Stomach (tissue), 9 donors: ENCODE data around the gene NTM. TPM values are rescaled to one million over a fixed set of nuclear protein-coding genes. Genes with fewer than 3 reads are reported as not detected.

Experiments used
- DNase-seq, 2 donors: peaks; one replicate each; pipeline versions ENCODE4 v3.0.0 to v3.0.0-alpha.2; 2013 to 2019
- H3K27ac ChIP-seq, 5 donors: fragments of 200-600 bp in 4 of 5; sonication (generic) in 4 of 5; one replicate each; pipeline ENCODE4 v1.5.1; 2013 to 2019; ENCODE audit warnings: mild to moderate bottlenecking in 1 of 5, moderate library complexity in 1 of 5
- H3K27me3 ChIP-seq, 3 donors: fragments of 200-600 bp; sonication (generic); one replicate each; pipeline ENCODE4 v1.5.1; 2017 to 2019; ENCODE audit warnings: mixed run types in 1 of 3
- H3K36me3 ChIP-seq, 4 donors: fragments of 200-600 bp; sonication (generic); 1 replicate in 3 of 4; 2 replicates in 1 of 4; pipeline ENCODE4 v1.5.1; 2016 to 2019
- H3K4me1 ChIP-seq, 4 donors: fragments of 200-600 bp; sonication (generic); one replicate each; pipeline ENCODE4 v1.5.1; 2016 to 2019
- H3K4me3 ChIP-seq, 4 donors: fragments of 200-600 bp; sonication (generic) in 3 of 4; one replicate each; pipeline ENCODE4 v1.5.1; 2016 to 2019; ENCODE audit warnings: mild to moderate bottlenecking in 1 of 4
- H3K9me3 ChIP-seq, 4 donors: fragments of 200-600 bp; sonication (generic); one replicate each; pipeline ENCODE4 v1.5.1; 2016 to 2019
- EP300 ChIP-seq: sonication (generic); formaldehyde crosslinking; IDR thresholded peaks from one replicate; pipeline ENCODE4 v1.6.1; 2017; ENCODE audit warnings: antibody characterized with exemption
- POLR2A ChIP-seq, 4 donors: fragments of 450-650 bp; IDR thresholded peaks; one replicate each; pipeline ENCODE4 v1.6.1; 2016; ENCODE audit warnings: antibody characterized with exemption in 4 of 4, control low read depth in 2 of 4, mild to moderate bottlenecking in 1 of 4, moderate library complexity in 1 of 4
- POLR2AphosphoS5 ChIP-seq, 3 donors: sonication (generic); formaldehyde crosslinking; IDR thresholded peaks; one replicate each; pipeline ENCODE4 v1.6.1; 2016; ENCODE audit warnings: antibody characterized with exemption in 3 of 3
- WGBS, 5 donors: extraction: QIAGEN DNeasy Blood & Tissue Kit in 3 of 5; methylation state at CpG; one replicate each; pipeline versions ENCODE4 v1.1.5 to v1.1.7; 2013 to 2018; 5-methylcytosine and 5-hydroxymethylcytosine counted together
- intact Hi-C: fragments of 100-400 bp; cut with DNase I; formaldehyde crosslinking; loops from one replicate; pipeline ENCODE4 v1.15.1; 2023; ENCODE audit warnings: low total_unique reads
- polyA plus RNA-seq, 3 donors: library from polyadenylated mRNA; stranded (reverse); fragments of 200-250 nt; gene quantifications; one replicate each; pipeline ENCODE4 v1.2.3, GENCODE V29; 2013
- total RNA-seq, 5 donors: library from RNA; depleted of rRNA; stranded (reverse); fragments of >200 nt; gene quantifications; one replicate each; pipeline versions ENCODE4 v1.1.0 to v1.2.3, GENCODE V29; 2014 to 2016
- TF ChIP-seq, protein P1 (sequence below), 7 experiments: fragments of 450-650 bp in 4 of 7; fragments of 200-600 bp in 3 of 7; sonication (generic) in 3 of 7; IDR thresholded peaks; one replicate each; pipeline ENCODE4 v1.5.1; 2016 to 2019; ENCODE audit warnings: antibody characterized with exemption in 7 of 7, control low read depth in 2 of 7, mild to moderate bottlenecking in 1 of 7
- donor health status: healthy with polysubstance abuse.
- donor health status: Bipolar disorder and iron deficiency.
- donor health status: healthy.

The NTM gene
- total and polyA plus RNA-seq, 8 donors: 0.50 to 8.4 (median 1.3) TPM; not detected in 3

DNA sequence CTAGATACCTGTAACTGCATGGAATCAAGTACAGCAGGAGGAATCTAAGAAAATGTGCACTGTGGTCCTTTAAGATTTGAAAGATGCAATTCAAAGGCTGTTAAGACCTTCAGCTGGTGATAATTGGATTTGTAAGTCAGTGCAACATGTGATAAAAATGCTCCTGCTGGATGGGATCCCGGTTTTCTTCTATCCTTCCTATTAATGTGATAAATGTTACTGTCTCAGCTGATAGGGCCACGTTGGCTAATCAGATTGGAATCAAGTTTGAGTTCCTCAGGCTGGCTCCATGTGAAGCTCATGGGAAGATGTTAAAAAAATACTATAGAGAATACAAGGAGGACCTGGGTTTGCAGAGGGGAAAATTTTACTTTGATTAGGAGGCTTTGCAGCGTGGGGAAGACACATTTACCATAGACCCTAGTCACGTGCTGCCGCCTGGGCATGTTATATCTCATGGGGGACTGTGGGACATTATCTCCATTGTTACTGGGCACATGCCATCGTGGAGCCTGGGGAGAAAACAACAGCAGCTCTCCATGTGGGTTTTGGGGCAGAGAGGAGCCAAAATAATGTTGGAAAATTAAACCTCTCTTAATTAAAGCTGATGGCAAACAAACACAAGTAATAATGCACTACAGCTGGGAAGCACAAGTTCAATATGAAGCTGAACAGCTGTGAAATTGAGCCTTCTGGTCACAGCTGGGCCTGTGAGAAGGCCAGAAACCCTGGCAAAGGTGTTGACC, 652.5 kb downstream of the NTM start:
- Histone ChIP-seq H3K27ac (no peak overlapping the region), H3K9me3 (no peaks in the 10 kb centered on the region), H3K4me1 (no peaks in the 10 kb centered on the region), H3K27me3 (no peaks in the 10 kb centered on the region), H3K4me3 (no peak overlapping the region), H3K36me3 (no peaks in the 10 kb centered on the region)
- intact Hi-C loops: no loop called here
- TF ChIP-seq EP300 (no peak), POLR2A (IDR thresholded peaks at IDR 0.05) (no peak), POLR2AphosphoS5 (IDR thresholded peaks at IDR 0.05) (no peak)
- TF ChIP-seq, protein P1, sequence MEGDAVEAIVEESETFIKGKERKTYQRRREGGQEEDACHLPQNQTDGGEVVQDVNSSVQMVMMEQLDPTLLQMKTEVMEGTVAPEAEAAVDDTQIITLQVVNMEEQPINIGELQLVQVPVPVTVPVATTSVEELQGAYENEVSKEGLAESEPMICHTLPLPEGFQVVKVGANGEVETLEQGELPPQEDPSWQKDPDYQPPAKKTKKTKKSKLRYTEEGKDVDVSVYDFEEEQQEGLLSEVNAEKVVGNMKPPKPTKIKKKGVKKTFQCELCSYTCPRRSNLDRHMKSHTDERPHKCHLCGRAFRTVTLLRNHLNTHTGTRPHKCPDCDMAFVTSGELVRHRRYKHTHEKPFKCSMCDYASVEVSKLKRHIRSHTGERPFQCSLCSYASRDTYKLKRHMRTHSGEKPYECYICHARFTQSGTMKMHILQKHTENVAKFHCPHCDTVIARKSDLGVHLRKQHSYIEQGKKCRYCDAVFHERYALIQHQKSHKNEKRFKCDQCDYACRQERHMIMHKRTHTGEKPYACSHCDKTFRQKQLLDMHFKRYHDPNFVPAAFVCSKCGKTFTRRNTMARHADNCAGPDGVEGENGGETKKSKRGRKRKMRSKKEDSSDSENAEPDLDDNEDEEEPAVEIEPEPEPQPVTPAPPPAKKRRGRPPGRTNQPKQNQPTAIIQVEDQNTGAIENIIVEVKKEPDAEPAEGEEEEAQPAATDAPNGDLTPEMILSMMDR (IDR thresholded peaks at IDR 0.05): no peak
- peak in 1 of 2 donors; percentile 62 for DNase-seq
- WGBS, 5 donors: 41 to 50% (median 45%) methylated on average over 6 of the region's 6 CpGs

- DNase-seq: no peak
- Histone ChIP-seq H3K27me3 (no peaks in the 10 kb centered on the region), H3K4me3 (no peak overlapping the region), H3K27ac (no peak overlapping the region), H3K9me3 (no peaks in the 10 kb centered on the region), H3K4me1 (no peaks in the 10 kb centered on the region), H3K36me3 (no peaks in the 10 kb centered on the region)
- intact Hi-C loops: no loop called here
- WGBS, 5 donors: 73 to 86% (median 76%) methylated on average over 8 of the region's 8 CpGs
- TF ChIP-seq, protein P1 (IDR thresholded peaks at IDR 0.05): no peak
- no peak for TF ChIP-seq POLR2A (IDR thresholded peaks at IDR 0.05)
- TF ChIP-seq EP300: no peak
- no peak for TF ChIP-seq POLR2AphosphoS5 (IDR thresholded peaks at IDR 0.05)
These were observed 654.3 kb downstream of the NTM start for GRCh38 chr11:132024587-132025295.

DNA sequence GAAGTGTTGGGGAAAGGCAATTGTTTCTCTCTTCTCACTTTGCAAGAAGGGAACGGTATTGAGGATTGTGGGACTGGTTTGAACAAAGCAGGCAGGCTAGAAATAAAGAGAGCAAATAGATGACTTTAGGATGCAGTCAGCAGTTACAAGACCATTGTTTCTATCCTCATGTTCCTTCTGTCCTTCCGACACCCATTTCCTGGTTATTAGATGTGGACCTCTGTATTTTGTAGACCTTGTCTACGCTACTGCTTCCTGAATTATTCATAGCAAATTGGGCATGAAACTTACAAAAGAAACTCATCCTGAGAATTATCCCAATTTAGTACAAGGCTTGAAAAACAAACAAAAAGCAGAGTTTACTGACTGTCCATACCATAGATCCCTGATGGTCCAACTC, 656.3 kb downstream of the NTM start:
- WGBS, 5 donors: 71 to 82% (median 73%) methylated on average over 3 of the region's 3 CpGs
- no peak overlapping the region for H3K4me3 ChIP-seq
- no peak for DNase-seq
- no peaks in the 10 kb centered on the region for H3K36me3 ChIP-seq
- no peak for TF ChIP-seq POLR2AphosphoS5 (IDR thresholded peaks at IDR 0.05)
- no peak for TF ChIP-seq POLR2A (IDR thresholded peaks at IDR 0.05)
- TF ChIP-seq EP300: no peak
- TF ChIP-seq, protein P1 (IDR thresholded peaks at IDR 0.05): no peak
- intact Hi-C loops: no loop called here
- H3K27ac ChIP-seq: no peak overlapping the region
- H3K9me3 ChIP-seq: no peaks in the 10 kb centered on the region
- no peaks in the 10 kb centered on the region for H3K27me3 ChIP-seq
- H3K4me1 ChIP-seq: no peaks in the 10 kb centered on the region

DNA sequence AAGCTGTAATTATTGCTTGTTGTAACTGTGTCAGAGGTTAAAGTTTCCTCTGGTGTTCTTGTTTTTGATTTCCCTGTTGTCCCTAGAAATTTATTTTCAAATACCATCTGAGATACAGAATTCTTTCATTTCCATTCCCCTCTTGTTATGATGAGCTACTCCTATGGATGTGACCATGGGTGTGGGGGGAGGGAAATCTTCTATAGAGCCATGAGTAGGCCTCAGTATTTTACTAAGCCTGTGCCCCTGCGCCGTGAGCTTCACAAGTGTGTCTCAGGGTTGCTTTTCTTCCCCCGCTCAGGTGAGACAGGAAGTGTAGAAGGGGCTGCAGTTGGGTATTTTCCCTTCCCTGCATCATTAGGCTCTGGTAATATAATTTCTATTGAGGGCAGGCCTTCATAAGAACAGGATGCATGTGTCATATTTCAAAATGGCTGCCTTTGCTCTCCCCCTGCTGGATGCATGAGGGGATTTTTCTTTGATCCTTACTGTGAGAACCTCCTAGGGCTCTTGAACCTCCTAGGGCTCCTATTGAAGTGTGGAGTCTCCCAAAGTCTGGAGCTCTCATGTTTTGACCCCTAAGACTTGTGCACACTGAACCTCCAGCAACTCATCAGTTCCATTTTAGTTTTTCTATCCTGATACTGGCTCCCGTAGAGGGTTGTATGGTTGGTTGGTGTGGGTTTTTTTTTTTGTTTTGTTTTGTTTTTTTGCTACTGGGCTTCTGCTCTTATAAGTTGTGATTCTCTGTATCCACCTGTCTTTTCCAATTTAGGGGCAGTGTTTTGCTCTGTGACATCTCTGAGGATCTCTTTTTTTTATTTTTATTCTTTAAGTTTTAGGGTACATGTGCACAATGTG, 658.2 kb downstream of the NTM start:
- H3K36me3 ChIP-seq: no peaks in the 10 kb centered on the region
- 84 to 93% (median 91%) methylated on average over 4 of the region's 4 CpGs for WGBS, 5 donors
- DNase-seq: peak; percentile 28 to 61
- TF ChIP-seq, protein P1 (IDR thresholded peaks at IDR 0.05): peak in 3 of 7 experiments; percentile 15 to 39 (median 27)
- TF ChIP-seq EP300: no peak
- no peaks in the 10 kb centered on the region for H3K27me3 ChIP-seq
- intact Hi-C loops: no loop called here
- H3K9me3 ChIP-seq: no peaks in the 10 kb centered on the region
- no peak overlapping the region for H3K4me3 ChIP-seq
- no peaks in the 10 kb centered on the region for H3K4me1 ChIP-seq
- no peak overlapping the region for H3K27ac ChIP-seq
